Chondrocyte (in vitro differentiated cells): Measurements from ENCODE around the gene MYOM1. TPM values are rescaled to one million over a fixed set of nuclear protein-coding genes. Genes with fewer than 3 reads are reported as not detected.

Experiments
- DNase-seq: peaks from one replicate; pipeline ENCODE4 v3.0.0; 2021; ENCODE audit warnings: mixed read lengths, low spot score
- H3K27ac Mint-ChIP-seq: one replicate; pipeline ENCODE4 v1.8.0; 2021; ENCODE audit warnings: mild to moderate bottlenecking, moderate library complexity, mixed read lengths; ENCODE audit not compliant: unreplicated experiment
- H3K27me3 Mint-ChIP-seq: 2 replicates; pipeline ENCODE4 v1.8.0; 2021; ENCODE audit warnings: low read depth, mixed read lengths
- H3K36me3 Mint-ChIP-seq: 2 replicates; pipeline ENCODE4 v1.8.0; 2021; ENCODE audit warnings: low read depth, mixed read lengths
- H3K4me1 Mint-ChIP-seq: 2 replicates; pipeline ENCODE4 v1.8.0; 2021; ENCODE audit warnings: low read depth, mild to moderate bottlenecking, mixed read lengths
- H3K4me3 Mint-ChIP-seq: one replicate; pipeline ENCODE4 v1.8.0; 2021; ENCODE audit warnings: mild to moderate bottlenecking, moderate library complexity, mixed read lengths; ENCODE audit not compliant: unreplicated experiment
- H3K9me3 Mint-ChIP-seq: 2 replicates; pipeline ENCODE4 v1.8.0; 2021; ENCODE audit warnings: low read depth, mixed read lengths
- CTCF ChIP-seq: fragments of 200-600 bp; sonication (generic); IDR thresholded peaks from 2 replicates; pipeline ENCODE4 v1.5.0; 2021; ENCODE audit warnings: antibody characterized with exemption, mild to moderate bottlenecking, moderate library complexity
- total RNA-seq: library from RNA; stranded (reverse); gene quantifications from 3 replicates; pipeline ENCODE4 v1.2.1, GENCODE V29; 2021

The MYOM1 gene
- total RNA-seq, 1 donor from 2014 or later, result 1.5 TPM

- DNase-seq, result no peak
- no peaks in the 10 kb centered on the region for H3K27me3 Mint-ChIP-seq
- H3K9me3 Mint-ChIP-seq, result no peaks in the 10 kb centered on the region
- H3K4me1 Mint-ChIP-seq, result peaks cover 19% of the 10 kb centered on the region
- no peaks in the 10 kb centered on the region for H3K36me3 Mint-ChIP-seq
- no peak overlapping the region for H3K27ac Mint-ChIP-seq
- TF ChIP-seq CTCF, result no peak
- H3K4me3 Mint-ChIP-seq, result no peak overlapping the region
Observed at GRCh38 chr18:3171631-3172030, 48.1 kb downstream of the MYOM1 start.

- H3K4me3 Mint-ChIP-seq, result no peak overlapping the region
- no peak for TF ChIP-seq CTCF
- H3K36me3 Mint-ChIP-seq, result no peaks in the 10 kb centered on the region
- peaks cover 14% of the 10 kb centered on the region for H3K4me1 Mint-ChIP-seq
- DNase-seq, result no peak
- H3K9me3 Mint-ChIP-seq, result no peaks in the 10 kb centered on the region
- no peaks in the 10 kb centered on the region for H3K27me3 Mint-ChIP-seq
- no peak overlapping the region for H3K27ac Mint-ChIP-seq
Observed at GRCh38 chr18:3170441-3171161, 49.2 kb downstream of the MYOM1 start.

GRCh38 chr18:3164381-3164780 is 55.4 kb downstream of the MYOM1 start:
- TF ChIP-seq CTCF, result no peak
- no peaks in the 10 kb centered on the region for H3K4me1 Mint-ChIP-seq
- no peaks in the 10 kb centered on the region for H3K36me3 Mint-ChIP-seq
- H3K4me3 Mint-ChIP-seq, result no peak overlapping the region
- H3K27ac Mint-ChIP-seq, result no peak overlapping the region
- DNase-seq, result no peak
- H3K9me3 Mint-ChIP-seq, result no peaks in the 10 kb centered on the region
- H3K27me3 Mint-ChIP-seq, result no peaks in the 10 kb centered on the region

GRCh38 chr18:3163968-3164367 is 55.8 kb downstream of the MYOM1 start:
- H3K9me3 Mint-ChIP-seq, result no peaks in the 10 kb centered on the region
- no peaks in the 10 kb centered on the region for H3K27me3 Mint-ChIP-seq
- H3K4me3 Mint-ChIP-seq, result no peak overlapping the region
- no peak for TF ChIP-seq CTCF
- no peak overlapping the region for H3K27ac Mint-ChIP-seq
- H3K4me1 Mint-ChIP-seq, result no peaks in the 10 kb centered on the region
- DNase-seq, result no peak
- H3K36me3 Mint-ChIP-seq, result no peaks in the 10 kb centered on the region

- DNase-seq, result no peak
- no peaks in the 10 kb centered on the region for H3K4me1 Mint-ChIP-seq
- no peak overlapping the region for H3K4me3 Mint-ChIP-seq
- H3K9me3 Mint-ChIP-seq, result no peaks in the 10 kb centered on the region
- H3K27me3 Mint-ChIP-seq, result no peaks in the 10 kb centered on the region
- H3K27ac Mint-ChIP-seq, result no peak overlapping the region
- H3K36me3 Mint-ChIP-seq, result no peaks in the 10 kb centered on the region
- no peak for TF ChIP-seq CTCF
Observed at GRCh38 chr18:3162181-3162580, 57.6 kb downstream of the MYOM1 start.
